Measurements from ENCODE around the gene CDH4. TPM values are rescaled to one million over a fixed set of nuclear protein-coding genes. Genes with fewer than 3 reads are reported as not detected.

Gene CDH4
- total RNA-seq, 1 experiment from 2014 or later: not detected

- peaks cover 8% of the 10 kb centered on the region for H3K27me3 Mint-ChIP-seq (ENCODE audit: insufficient read depth, unreplicated experiment)
- ChIA-PET POLR2A (interaction anchor here (0.5 kb wide), 1 partner anchor 29 kb away, joined by 4 read pairs; no protein-coding TSS in a partner anchor), CTCF (no interaction called here)
- no peaks in the 10 kb centered on the region for H3K9me3 Mint-ChIP-seq (ENCODE audit: unreplicated experiment)
- H3K36me3 Mint-ChIP-seq (ENCODE audit: insufficient read depth, unreplicated experiment): peaks cover 13% of the 10 kb centered on the region
- H3K4me1 Mint-ChIP-seq (ENCODE audit: low read depth, unreplicated experiment): no peaks in the 10 kb centered on the region
- no peak overlapping the region for H3K4me3 ChIP-seq (ENCODE audit: low read depth, low read length)
- no peaks in the 10 kb centered on the region for H3K27me3 ChIP-seq (replicated peaks; ENCODE audit: control insufficient read depth, insufficient read depth, low read length)
- peak in 1 of 2 experiments; percentile 44 for DNase-seq
- no peak for TF ChIP-seq CTCF (IDR thresholded peaks at IDR 0.05; ENCODE audit: insufficient read depth in 1 of 2, low read depth in 1 of 2, low read length in 1 of 2, severe bottlenecking in 1 of 2, unreplicated experiment in 1 of 2)
- H3K36me3 ChIP-seq (ENCODE audit: control insufficient read depth, insufficient read depth, low read length): no peaks in the 10 kb centered on the region
- H3K4me1 ChIP-seq: no peaks in the 10 kb centered on the region
- BruUV-seq (replicated peaks): no TSS peak
- intact Hi-C loops (cut with micrococcal nuclease; ENCODE audit: unreplicated experiment): no loop called here
- no peak overlapping the region for H3K27ac Mint-ChIP-seq (ENCODE audit: unreplicated experiment)
- peaks cover 17% of the 10 kb centered on the region for H3K9me3 ChIP-seq
- H3K4me3 Mint-ChIP-seq (ENCODE audit: unreplicated experiment): no peak overlapping the region
These were observed 680.8 kb downstream of the CDH4 start for GRCh38 chr20:61932711-61933480.

- intact Hi-C loops (cut with micrococcal nuclease; ENCODE audit: unreplicated experiment): no loop called here
- POLR2A ChIA-PET: no interaction called here
- no peaks in the 10 kb centered on the region for H3K36me3 ChIP-seq (ENCODE audit: control insufficient read depth, insufficient read depth, low read length)
- H3K4me3 ChIP-seq (ENCODE audit: low read depth, low read length): no peak overlapping the region
- peaks cover 13% of the 10 kb centered on the region for H3K36me3 Mint-ChIP-seq (ENCODE audit: insufficient read depth, unreplicated experiment)
- CTCF ChIA-PET: no interaction called here
- DNase-seq: peak in 1 of 2 experiments; percentile 46
- no TSS peak for BruUV-seq (replicated peaks)
- H3K27me3 Mint-ChIP-seq (ENCODE audit: insufficient read depth, unreplicated experiment): peaks cover 5% of the 10 kb centered on the region
- H3K27ac Mint-ChIP-seq (ENCODE audit: unreplicated experiment): no peak overlapping the region
- H3K4me3 Mint-ChIP-seq (ENCODE audit: unreplicated experiment): no peak overlapping the region
- no peaks in the 10 kb centered on the region for H3K27me3 ChIP-seq (replicated peaks; ENCODE audit: control insufficient read depth, insufficient read depth, low read length)
- no peak for TF ChIP-seq CTCF (IDR thresholded peaks at IDR 0.05; ENCODE audit: insufficient read depth in 1 of 2, low read depth in 1 of 2, low read length in 1 of 2, severe bottlenecking in 1 of 2, unreplicated experiment in 1 of 2)
- no peaks in the 10 kb centered on the region for H3K4me1 ChIP-seq
- H3K4me1 Mint-ChIP-seq (ENCODE audit: low read depth, unreplicated experiment): no peaks in the 10 kb centered on the region
- peaks cover 14% of the 10 kb centered on the region for H3K9me3 ChIP-seq
- H3K9me3 Mint-ChIP-seq (ENCODE audit: unreplicated experiment): no peaks in the 10 kb centered on the region
These were observed 681.5 kb downstream of the CDH4 start for GRCh38 chr20:61933481-61933950.

- TF ChIP-seq CTCF (IDR thresholded peaks at IDR 0.05; ENCODE audit: insufficient read depth in 1 of 2, low read depth in 1 of 2, low read length in 1 of 2, severe bottlenecking in 1 of 2, unreplicated experiment in 1 of 2): no peak
- H3K9me3 ChIP-seq: peaks cover 11% of the 10 kb centered on the region
- intact Hi-C loops (cut with micrococcal nuclease; ENCODE audit: unreplicated experiment): no loop called here
- POLR2A ChIA-PET: no interaction called here
- H3K4me1 ChIP-seq: no peaks in the 10 kb centered on the region
- no TSS peak for BruUV-seq (replicated peaks)
- no peaks in the 10 kb centered on the region for H3K9me3 Mint-ChIP-seq (ENCODE audit: unreplicated experiment)
- no peak overlapping the region for H3K27ac Mint-ChIP-seq (ENCODE audit: unreplicated experiment)
- DNase-seq: peak in 1 of 2 experiments; percentile 44
- no peaks in the 10 kb centered on the region for H3K36me3 ChIP-seq (ENCODE audit: control insufficient read depth, insufficient read depth, low read length)
- no peak overlapping the region for H3K4me3 ChIP-seq (ENCODE audit: low read depth, low read length)
- CTCF ChIA-PET: no interaction called here
- H3K27me3 Mint-ChIP-seq (ENCODE audit: insufficient read depth, unreplicated experiment): peaks cover 3% of the 10 kb centered on the region
- H3K27me3 ChIP-seq (replicated peaks; ENCODE audit: control insufficient read depth, insufficient read depth, low read length): no peaks in the 10 kb centered on the region
- no peak overlapping the region for H3K4me3 Mint-ChIP-seq (ENCODE audit: unreplicated experiment)
- no peaks in the 10 kb centered on the region for H3K4me1 Mint-ChIP-seq (ENCODE audit: low read depth, unreplicated experiment)
- H3K36me3 Mint-ChIP-seq (ENCODE audit: insufficient read depth, unreplicated experiment): peaks cover 13% of the 10 kb centered on the region
These were observed 682.1 kb downstream of the CDH4 start for GRCh38 chr20:61933951-61934715.
